ENCODE data around the gene CAMTA2. TPM values are rescaled to one million over a fixed set of nuclear protein-coding genes. Genes with fewer than 3 reads are reported as not detected.
A peak's percentile ranks its signal among the peaks of the same experiment; 100 is the strongest.

CAMTA2 gene
- total and polyA plus RNA-seq, 9 of the 15 experiments (the other 6 are each of a cell fraction or from before 2014, with no cell fraction given), result 0.24 to 25.1 (median 6.3) TPM

DNA sequence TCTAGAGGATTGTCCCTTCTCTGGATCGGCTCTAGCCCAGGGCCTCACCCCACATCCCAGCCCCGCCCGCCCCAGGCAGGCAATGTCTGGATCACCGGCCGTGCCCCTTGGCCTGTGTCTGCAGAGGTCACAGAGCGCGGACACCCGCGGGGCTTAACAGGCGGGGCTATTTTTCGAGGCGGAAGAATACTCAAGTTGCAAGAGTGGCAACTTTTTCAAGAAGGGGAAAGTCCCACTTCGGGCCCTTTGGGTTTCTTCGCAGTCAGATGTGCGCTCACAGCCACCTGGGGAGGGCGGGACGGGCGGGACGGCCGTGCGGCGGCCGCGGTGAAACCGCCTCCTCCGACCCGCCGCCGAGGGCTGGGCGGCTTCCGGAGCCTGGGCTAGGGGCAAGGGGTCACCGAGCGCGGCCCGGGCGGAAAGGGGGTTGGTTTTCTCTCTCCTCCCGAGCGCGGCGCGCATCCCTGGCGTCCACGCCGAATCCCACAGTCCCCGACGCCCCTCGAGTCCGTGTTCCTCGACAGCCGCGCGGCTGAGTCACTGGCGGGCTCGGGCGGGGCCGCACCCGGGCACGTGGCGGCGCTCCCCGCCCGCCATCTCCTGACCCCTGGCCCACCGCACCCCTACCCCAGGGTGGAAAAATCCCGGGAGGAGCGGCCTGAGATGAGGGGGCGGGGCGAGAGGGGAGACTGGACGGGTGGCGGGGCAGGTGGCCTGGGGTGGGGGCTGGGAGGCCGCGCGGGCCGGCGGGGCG lies 38.0 kb downstream of the CAMTA2 start (continued):
- TF ChIP-seq, protein P1, sequence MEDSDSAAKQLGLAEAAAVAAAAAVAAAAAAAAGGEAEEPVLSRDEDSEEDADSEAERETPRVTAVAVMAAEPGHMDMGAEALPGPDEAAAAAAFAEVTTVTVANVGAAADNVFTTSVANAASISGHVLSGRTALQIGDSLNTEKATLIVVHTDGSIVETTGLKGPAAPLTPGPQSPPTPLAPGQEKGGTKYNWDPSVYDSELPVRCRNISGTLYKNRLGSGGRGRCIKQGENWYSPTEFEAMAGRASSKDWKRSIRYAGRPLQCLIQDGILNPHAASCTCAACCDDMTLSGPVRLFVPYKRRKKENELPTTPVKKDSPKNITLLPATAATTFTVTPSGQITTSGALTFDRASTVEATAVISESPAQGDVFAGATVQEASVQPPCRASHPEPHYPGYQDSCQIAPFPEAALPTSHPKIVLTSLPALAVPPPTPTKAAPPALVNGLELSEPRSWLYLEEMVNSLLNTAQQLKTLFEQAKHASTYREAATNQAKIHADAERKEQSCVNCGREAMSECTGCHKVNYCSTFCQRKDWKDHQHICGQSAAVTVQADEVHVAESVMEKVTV (CRISPR knock-in tag; IDR thresholded peaks at IDR 0.05), result no peak
- TF ChIP-seq ZNF140 (CRISPR knock-in tag; IDR thresholded peaks at IDR 0.05), result no peak
- peak; percentile 56 for TF ChIP-seq CXXC5 (CRISPR knock-in tag; IDR thresholded peaks at IDR 0.05)
- TF ChIP-seq POLR2G (IDR thresholded peaks at IDR 0.05; ENCODE audit: low read depth, low read length), result peak; percentile 74
- 0 out of 2 replicates have a peak, but pooled peaks have one; percentile 23 for TF ChIP-seq NFE2 (IDR thresholded peaks at IDR 0.05; ENCODE audit: low read depth)
- peak; percentile 42; the same call in 1 of the 2 replicates for TF ChIP-seq PHF8 (IDR thresholded peaks at IDR 0.05; ENCODE audit: borderline replicate concordance, low read length)
- TF ChIP-seq, protein P2, sequence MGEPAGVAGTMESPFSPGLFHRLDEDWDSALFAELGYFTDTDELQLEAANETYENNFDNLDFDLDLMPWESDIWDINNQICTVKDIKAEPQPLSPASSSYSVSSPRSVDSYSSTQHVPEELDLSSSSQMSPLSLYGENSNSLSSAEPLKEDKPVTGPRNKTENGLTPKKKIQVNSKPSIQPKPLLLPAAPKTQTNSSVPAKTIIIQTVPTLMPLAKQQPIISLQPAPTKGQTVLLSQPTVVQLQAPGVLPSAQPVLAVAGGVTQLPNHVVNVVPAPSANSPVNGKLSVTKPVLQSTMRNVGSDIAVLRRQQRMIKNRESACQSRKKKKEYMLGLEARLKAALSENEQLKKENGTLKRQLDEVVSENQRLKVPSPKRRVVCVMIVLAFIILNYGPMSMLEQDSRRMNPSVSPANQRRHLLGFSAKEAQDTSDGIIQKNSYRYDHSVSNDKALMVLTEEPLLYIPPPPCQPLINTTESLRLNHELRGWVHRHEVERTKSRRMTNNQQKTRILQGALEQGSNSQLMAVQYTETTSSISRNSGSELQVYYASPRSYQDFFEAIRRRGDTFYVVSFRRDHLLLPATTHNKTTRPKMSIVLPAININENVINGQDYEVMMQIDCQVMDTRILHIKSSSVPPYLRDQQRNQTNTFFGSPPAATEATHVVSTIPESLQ (CRISPR knock-in tag; IDR thresholded peaks at IDR 0.05), result no peak
- TF ChIP-seq KLF10 (CRISPR knock-in tag; IDR thresholded peaks at IDR 0.05), result no peak
- TF ChIP-seq, protein P3, sequence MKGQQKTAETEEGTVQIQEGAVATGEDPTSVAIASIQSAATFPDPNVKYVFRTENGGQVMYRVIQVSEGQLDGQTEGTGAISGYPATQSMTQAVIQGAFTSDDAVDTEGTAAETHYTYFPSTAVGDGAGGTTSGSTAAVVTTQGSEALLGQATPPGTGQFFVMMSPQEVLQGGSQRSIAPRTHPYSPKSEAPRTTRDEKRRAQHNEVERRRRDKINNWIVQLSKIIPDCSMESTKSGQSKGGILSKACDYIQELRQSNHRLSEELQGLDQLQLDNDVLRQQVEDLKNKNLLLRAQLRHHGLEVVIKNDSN (CRISPR knock-in tag; IDR thresholded peaks at IDR 0.05), result peak; percentile 57
- 0 out of 2 replicates have a peak, but pooled peaks have one; percentile 15 for TF ChIP-seq ETV1 (tag; conservative IDR thresholded peaks at IDR 0.05; ENCODE audit: low read depth)
- 0 out of 2 replicates have a peak, but pooled peaks have one; percentile 8 for TF ChIP-seq ZNF583 (CRISPR knock-in tag; IDR thresholded peaks at IDR 0.05)
- TF ChIP-seq E2F3 (CRISPR knock-in tag; IDR thresholded peaks at IDR 0.05), result 0 out of 2 replicates have a peak, but pooled peaks have one; percentile 33
- TF ChIP-seq ATF7 (IDR thresholded peaks at IDR 0.05), result peak; percentile 61; the same call in 1 of the 2 replicates
- 0 out of 2 replicates have a peak, but pooled peaks have one; percentile 62 for TF ChIP-seq ZNF197 (CRISPR knock-in tag; IDR thresholded peaks at IDR 0.05; ENCODE audit: low read depth)
- peak; percentile 56 for TF ChIP-seq NFIC (IDR thresholded peaks at IDR 0.05)
- peak in 1 of 2 experiments; percentile 5; a peak in 1 of 4 replicates for TF ChIP-seq SIN3A (IDR thresholded peaks at IDR 0.05; ENCODE audit: borderline replicate concordance in 2 of 2, control insufficient read depth in 1 of 2, low read depth in 2 of 2, low read length in 2 of 2)
- TF ChIP-seq, protein P4, sequence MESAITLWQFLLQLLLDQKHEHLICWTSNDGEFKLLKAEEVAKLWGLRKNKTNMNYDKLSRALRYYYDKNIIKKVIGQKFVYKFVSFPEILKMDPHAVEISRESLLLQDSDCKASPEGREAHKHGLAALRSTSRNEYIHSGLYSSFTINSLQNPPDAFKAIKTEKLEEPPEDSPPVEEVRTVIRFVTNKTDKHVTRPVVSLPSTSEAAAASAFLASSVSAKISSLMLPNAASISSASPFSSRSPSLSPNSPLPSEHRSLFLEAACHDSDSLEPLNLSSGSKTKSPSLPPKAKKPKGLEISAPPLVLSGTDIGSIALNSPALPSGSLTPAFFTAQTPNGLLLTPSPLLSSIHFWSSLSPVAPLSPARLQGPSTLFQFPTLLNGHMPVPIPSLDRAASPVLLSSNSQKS (CRISPR knock-in tag; IDR thresholded peaks at IDR 0.05), result no peak
- no peak for TF ChIP-seq TCF7 (IDR thresholded peaks at IDR 0.05; ENCODE audit: borderline replicate concordance)
- TF ChIP-seq, protein P5, sequence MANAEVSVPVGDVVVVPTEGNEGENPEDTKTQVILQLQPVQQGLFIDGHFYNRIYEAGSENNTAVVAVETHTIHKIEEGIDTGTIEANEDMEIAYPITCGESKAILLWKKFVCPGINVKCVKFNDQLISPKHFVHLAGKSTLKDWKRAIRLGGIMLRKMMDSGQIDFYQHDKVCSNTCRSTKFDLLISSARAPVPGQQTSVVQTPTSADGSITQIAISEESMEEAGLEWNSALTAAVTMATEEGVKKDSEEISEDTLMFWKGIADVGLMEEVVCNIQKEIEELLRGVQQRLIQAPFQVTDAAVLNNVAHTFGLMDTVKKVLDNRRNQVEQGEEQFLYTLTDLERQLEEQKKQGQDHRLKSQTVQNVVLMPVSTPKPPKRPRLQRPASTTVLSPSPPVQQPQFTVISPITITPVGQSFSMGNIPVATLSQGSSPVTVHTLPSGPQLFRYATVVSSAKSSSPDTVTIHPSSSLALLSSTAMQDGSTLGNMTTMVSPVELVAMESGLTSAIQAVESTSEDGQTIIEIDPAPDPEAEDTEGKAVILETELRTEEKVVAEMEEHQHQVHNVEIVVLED (CRISPR knock-in tag; IDR thresholded peaks at IDR 0.05), result no peak
- peak; percentile 42 to 71; a peak in 3 of 4 replicates for TF ChIP-seq NONO (IDR thresholded peaks at IDR 0.05; ENCODE audit: low read depth in 2 of 2, low read length in 1 of 2)
